GM23338 (cell line): Measurements from ENCODE around the gene MPDU1.

Source experiments
- EZH2 ChIP-seq: fragments of 200-600 bp; sonication (generic); IDR thresholded peaks from one replicate; pipeline ENCODE4 v1.8.0; 2017; ENCODE audit warnings: antibody characterized with exemption, mild to moderate bottlenecking, low read depth; ENCODE audit not compliant: unreplicated experiment
- JUNB ChIP-seq: IDR thresholded peaks from one replicate; pipeline ENCODE4 v1.6.1; 2016; ENCODE audit warnings: antibody characterized with exemption; ENCODE audit not compliant: unreplicated experiment
- POLR2AphosphoS5 ChIP-seq: IDR thresholded peaks from 2 replicates; pipeline ENCODE4 v1.6.1; 2016; ENCODE audit warnings: antibody characterized with exemption, low read depth
- ZNF114 ChIP-seq: fragments of 250-450 bp; sonication (Bioruptor Pico); IDR thresholded peaks from 2 replicates; pipeline ENCODE4 v1.5.0; 2020; ENCODE audit warnings: mild to moderate bottlenecking, moderate library complexity
- ZNF462 ChIP-seq: fragments of 250-450 bp; sonication (Bioruptor Pico); IDR thresholded peaks from 2 replicates; pipeline ENCODE4 v1.5.0; 2020; ENCODE audit warnings: mild to moderate bottlenecking, moderate library complexity
- TF ChIP-seq, protein P1 (sequence below), 2 experiments: fragments of 200-600 bp in 1 of 2; sonication (generic) in 1 of 2; conservative IDR thresholded peaks; 2 replicates each; pipeline versions ENCODE4 v1.5.1 to v1.6.1; 2016 to 2017; ENCODE audit warnings: antibody characterized with exemption in 2 of 2, low read depth in 2 of 2, mild to moderate bottlenecking in 2 of 2, moderate library complexity in 1 of 2
- TF ChIP-seq, protein P2 (sequence below): IDR thresholded peaks from one replicate; pipeline ENCODE4 v1.6.1; 2018; ENCODE audit warnings: antibody characterized with exemption; ENCODE audit not compliant: unreplicated experiment

GRCh38 chr17:7629939-7630571 lies 46.4 kb downstream of the MPDU1 start, which contains the start of gene SHBG:
- TF ChIP-seq EZH2: no peak
- TF ChIP-seq, protein P1, sequence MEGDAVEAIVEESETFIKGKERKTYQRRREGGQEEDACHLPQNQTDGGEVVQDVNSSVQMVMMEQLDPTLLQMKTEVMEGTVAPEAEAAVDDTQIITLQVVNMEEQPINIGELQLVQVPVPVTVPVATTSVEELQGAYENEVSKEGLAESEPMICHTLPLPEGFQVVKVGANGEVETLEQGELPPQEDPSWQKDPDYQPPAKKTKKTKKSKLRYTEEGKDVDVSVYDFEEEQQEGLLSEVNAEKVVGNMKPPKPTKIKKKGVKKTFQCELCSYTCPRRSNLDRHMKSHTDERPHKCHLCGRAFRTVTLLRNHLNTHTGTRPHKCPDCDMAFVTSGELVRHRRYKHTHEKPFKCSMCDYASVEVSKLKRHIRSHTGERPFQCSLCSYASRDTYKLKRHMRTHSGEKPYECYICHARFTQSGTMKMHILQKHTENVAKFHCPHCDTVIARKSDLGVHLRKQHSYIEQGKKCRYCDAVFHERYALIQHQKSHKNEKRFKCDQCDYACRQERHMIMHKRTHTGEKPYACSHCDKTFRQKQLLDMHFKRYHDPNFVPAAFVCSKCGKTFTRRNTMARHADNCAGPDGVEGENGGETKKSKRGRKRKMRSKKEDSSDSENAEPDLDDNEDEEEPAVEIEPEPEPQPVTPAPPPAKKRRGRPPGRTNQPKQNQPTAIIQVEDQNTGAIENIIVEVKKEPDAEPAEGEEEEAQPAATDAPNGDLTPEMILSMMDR (conservative IDR thresholded peaks at IDR 0.05; ENCODE audit: low read depth in 2 of 2): no peak
- TF ChIP-seq, protein P2, sequence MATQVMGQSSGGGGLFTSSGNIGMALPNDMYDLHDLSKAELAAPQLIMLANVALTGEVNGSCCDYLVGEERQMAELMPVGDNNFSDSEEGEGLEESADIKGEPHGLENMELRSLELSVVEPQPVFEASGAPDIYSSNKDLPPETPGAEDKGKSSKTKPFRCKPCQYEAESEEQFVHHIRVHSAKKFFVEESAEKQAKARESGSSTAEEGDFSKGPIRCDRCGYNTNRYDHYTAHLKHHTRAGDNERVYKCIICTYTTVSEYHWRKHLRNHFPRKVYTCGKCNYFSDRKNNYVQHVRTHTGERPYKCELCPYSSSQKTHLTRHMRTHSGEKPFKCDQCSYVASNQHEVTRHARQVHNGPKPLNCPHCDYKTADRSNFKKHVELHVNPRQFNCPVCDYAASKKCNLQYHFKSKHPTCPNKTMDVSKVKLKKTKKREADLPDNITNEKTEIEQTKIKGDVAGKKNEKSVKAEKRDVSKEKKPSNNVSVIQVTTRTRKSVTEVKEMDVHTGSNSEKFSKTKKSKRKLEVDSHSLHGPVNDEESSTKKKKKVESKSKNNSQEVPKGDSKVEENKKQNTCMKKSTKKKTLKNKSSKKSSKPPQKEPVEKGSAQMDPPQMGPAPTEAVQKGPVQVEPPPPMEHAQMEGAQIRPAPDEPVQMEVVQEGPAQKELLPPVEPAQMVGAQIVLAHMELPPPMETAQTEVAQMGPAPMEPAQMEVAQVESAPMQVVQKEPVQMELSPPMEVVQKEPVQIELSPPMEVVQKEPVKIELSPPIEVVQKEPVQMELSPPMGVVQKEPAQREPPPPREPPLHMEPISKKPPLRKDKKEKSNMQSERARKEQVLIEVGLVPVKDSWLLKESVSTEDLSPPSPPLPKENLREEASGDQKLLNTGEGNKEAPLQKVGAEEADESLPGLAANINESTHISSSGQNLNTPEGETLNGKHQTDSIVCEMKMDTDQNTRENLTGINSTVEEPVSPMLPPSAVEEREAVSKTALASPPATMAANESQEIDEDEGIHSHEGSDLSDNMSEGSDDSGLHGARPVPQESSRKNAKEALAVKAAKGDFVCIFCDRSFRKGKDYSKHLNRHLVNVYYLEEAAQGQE: no peak
- TF ChIP-seq POLR2AphosphoS5: no peak
- no peak for TF ChIP-seq JUNB
- no peak for TF ChIP-seq ZNF114
- TF ChIP-seq ZNF462 (CRISPR knock-in tag): no peak
